ENCODE results near the gene RIPOR2. TPM values are rescaled to one million over a fixed set of nuclear protein-coding genes. Genes with fewer than 3 reads are reported as not detected.

Gene RIPOR2
- total and polyA plus RNA-seq, 2 experiments from 2014 or later, result 3.2 to 3.3 TPM

GRCh38 chr6:24980507-24981385 is 45.0 kb upstream of the RIPOR2 start:
- Histone ChIP-seq H3K4me3 (0 out of 2 replicates have a peak overlapping the region, but pooled peaks have one; percentile 18), H3K9ac (no peak overlapping the region), H2AFZ (no peak overlapping the region), H4K20me1 (ENCODE audit: insufficient read depth) (no peaks in the 10 kb centered on the region), H3F3A (ENCODE audit: insufficient read depth) (peaks cover 27% of the 10 kb centered on the region), H3K4me2 (ENCODE audit: unreplicated experiment) (peak overlapping the region; percentile 51), H3K4me1 (ENCODE audit: insufficient read depth) (peaks cover 46% of the 10 kb centered on the region), H3K27me3 (replicated peaks; ENCODE audit: insufficient read depth) (no peaks in the 10 kb centered on the region), H3K9me2 (ENCODE audit: insufficient read depth) (no peaks in the 10 kb centered on the region), H3K27ac (0 out of 2 replicates have a peak overlapping the region, but pooled peaks have one; percentile 39), H3K36me3 (ENCODE audit: low read depth) (no peaks in the 10 kb centered on the region), H3K79me2 (ENCODE audit: insufficient read depth) (no peaks in the 10 kb centered on the region), H3K9me3 (ENCODE audit: low read depth) (no peaks in the 10 kb centered on the region)
- in situ Hi-C loops (cut with MboI), result no loop called here
- 79 to 80% methylated on average over 4 of the region's 4 CpGs for WGBS, 2 experiments (ENCODE audit: low coverage in 1 of 2, low lambda C conversion rate in 2 of 2, missing lambda C conversion rate in 2 of 2)
- DNase-seq, result peak; percentile 16
- TF ChIP-seq EZH2phosphoT487 (IDR thresholded peaks at IDR 0.05; ENCODE audit: insufficient read depth, low read depth) (no peak), EZH2 (IDR thresholded peaks at IDR 0.05; ENCODE audit: insufficient read depth, poor library complexity, severe bottlenecking) (no peak)

DNA sequence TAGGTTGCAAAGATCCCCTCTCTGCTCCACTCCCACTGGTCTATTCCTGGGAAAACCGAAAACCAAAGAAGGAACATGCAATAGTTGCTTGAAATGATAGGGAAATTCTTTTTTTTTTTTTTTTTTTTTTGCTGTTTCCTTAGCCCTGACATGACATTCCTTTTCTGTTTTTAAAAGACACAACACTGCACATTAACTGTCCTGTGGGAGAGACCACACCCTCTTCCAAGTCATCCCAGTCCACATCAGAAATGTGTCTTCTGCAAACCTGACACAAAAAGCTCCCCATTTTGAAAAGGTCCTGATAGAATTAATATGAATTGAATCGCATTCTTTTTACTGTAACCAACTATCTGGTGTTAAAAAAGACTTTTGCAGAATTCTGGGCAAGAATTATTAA is 43.4 kb upstream of the RIPOR2 start:
- no peak for DNase-seq
- no peaks in the 10 kb centered on the region for H4K20me1 ChIP-seq (ENCODE audit: insufficient read depth)
- TF ChIP-seq EZH2 (IDR thresholded peaks at IDR 0.05; ENCODE audit: insufficient read depth, poor library complexity, severe bottlenecking), result no peak
- TF ChIP-seq EZH2phosphoT487 (IDR thresholded peaks at IDR 0.05; ENCODE audit: insufficient read depth, low read depth), result no peak
- H3K36me3 ChIP-seq (ENCODE audit: low read depth), result no peaks in the 10 kb centered on the region
- WGBS, 2 experiments (ENCODE audit: low coverage in 1 of 2, low lambda C conversion rate in 2 of 2, missing lambda C conversion rate in 2 of 2), result 73 to 88% methylated on average over 2 of the region's 2 CpGs
- no peaks in the 10 kb centered on the region for H3K79me2 ChIP-seq (ENCODE audit: insufficient read depth)
- in situ Hi-C loops (cut with MboI), result no loop called here
- no peak overlapping the region for H3K27ac ChIP-seq
- H3K9me2 ChIP-seq (ENCODE audit: insufficient read depth), result no peaks in the 10 kb centered on the region
- H2AFZ ChIP-seq, result no peak overlapping the region
- peaks cover 46% of the 10 kb centered on the region for H3K4me1 ChIP-seq (ENCODE audit: insufficient read depth)
- no peaks in the 10 kb centered on the region for H3K9me3 ChIP-seq (ENCODE audit: low read depth)
- peaks cover 27% of the 10 kb centered on the region for H3F3A ChIP-seq (ENCODE audit: insufficient read depth)
- no peaks in the 10 kb centered on the region for H3K27me3 ChIP-seq (replicated peaks; ENCODE audit: insufficient read depth)
- H3K4me2 ChIP-seq (ENCODE audit: unreplicated experiment), result no peak overlapping the region
- H3K9ac ChIP-seq, result no peak overlapping the region
- no peak overlapping the region for H3K4me3 ChIP-seq

- 90% methylated on average over 7 of the region's 7 CpGs for WGBS, 2 experiments (ENCODE audit: low coverage in 1 of 2, low lambda C conversion rate in 2 of 2, missing lambda C conversion rate in 2 of 2)
- Histone ChIP-seq H3K36me3 (ENCODE audit: low read depth) (no peaks in the 10 kb centered on the region), H3F3A (ENCODE audit: insufficient read depth) (no peaks in the 10 kb centered on the region; the same call in 1 of the 2 replicates), H3K4me1 (ENCODE audit: insufficient read depth) (peaks cover 7% of the 10 kb centered on the region), H2AFZ (no peak overlapping the region), H3K27ac (no peak overlapping the region), H3K27me3 (replicated peaks; ENCODE audit: insufficient read depth) (no peaks in the 10 kb centered on the region), H3K79me2 (ENCODE audit: insufficient read depth) (no peaks in the 10 kb centered on the region), H3K9me2 (ENCODE audit: insufficient read depth) (no peaks in the 10 kb centered on the region), H4K20me1 (ENCODE audit: insufficient read depth) (no peaks in the 10 kb centered on the region), H3K9ac (no peak overlapping the region), H3K4me3 (no peak overlapping the region), H3K4me2 (ENCODE audit: unreplicated experiment) (no peak overlapping the region), H3K9me3 (ENCODE audit: low read depth) (no peaks in the 10 kb centered on the region)
- peak; percentile 18 for DNase-seq
- in situ Hi-C loops (cut with MboI), result no loop called here
- no peak for TF ChIP-seq EZH2 (IDR thresholded peaks at IDR 0.05; ENCODE audit: insufficient read depth, poor library complexity, severe bottlenecking)
- no peak for TF ChIP-seq EZH2phosphoT487 (IDR thresholded peaks at IDR 0.05; ENCODE audit: insufficient read depth, low read depth)
These were observed 38.7 kb upstream of the RIPOR2 start for GRCh38 chr6:24974182-24975171.

- H3K4me2 ChIP-seq (ENCODE audit: unreplicated experiment), result no peak overlapping the region
- no peaks in the 10 kb centered on the region for H4K20me1 ChIP-seq (ENCODE audit: insufficient read depth)
- in situ Hi-C loops (cut with MboI), result no loop called here
- no peak for TF ChIP-seq EZH2 (IDR thresholded peaks at IDR 0.05; ENCODE audit: insufficient read depth, poor library complexity, severe bottlenecking)
- no peak for TF ChIP-seq EZH2phosphoT487 (IDR thresholded peaks at IDR 0.05; ENCODE audit: insufficient read depth, low read depth)
- H3K79me2 ChIP-seq (ENCODE audit: insufficient read depth), result no peaks in the 10 kb centered on the region
- no peaks in the 10 kb centered on the region for H3K4me1 ChIP-seq (ENCODE audit: insufficient read depth)
- no peak overlapping the region for H3K4me3 ChIP-seq
- H3K9me3 ChIP-seq (ENCODE audit: low read depth), result no peaks in the 10 kb centered on the region
- H2AFZ ChIP-seq, result no peak overlapping the region
- H3K9me2 ChIP-seq (ENCODE audit: insufficient read depth), result no peaks in the 10 kb centered on the region
- H3K36me3 ChIP-seq (ENCODE audit: low read depth), result no peaks in the 10 kb centered on the region
- no peak overlapping the region for H3K27ac ChIP-seq
- H3K27me3 ChIP-seq (replicated peaks; ENCODE audit: insufficient read depth), result no peaks in the 10 kb centered on the region
- 55 to 64% methylated on average over 3 of the region's 3 CpGs for WGBS, 2 experiments (ENCODE audit: low coverage in 1 of 2, low lambda C conversion rate in 2 of 2, missing lambda C conversion rate in 2 of 2)
- no peak for DNase-seq
- no peak overlapping the region for H3K9ac ChIP-seq
- H3F3A ChIP-seq (ENCODE audit: insufficient read depth), result no peaks in the 10 kb centered on the region
These were observed 36.7 kb upstream of the RIPOR2 start for GRCh38 chr6:24972311-24972958.

Measured in GM23248 (cell line).